Activated CD4-positive, alpha-beta T cell treated with anti-CD3 and anti-CD28 coated beads for 24 hours (primary cell): ENCODE data around the gene INO80D.
"Not testable (repeated sequence)": the region's sequence is repeated elsewhere in the genome, so short reads cannot be mapped to it uniquely, and the experiment has no call there.

ENCODE experiments used
- DNase-seq, 2 donors: peaks; one replicate each; pipeline ENCODE4 v3.0.0-alpha.2; 2020; ENCODE audit warnings: low read depth in 2 of 2

INO80D gene

GRCh38 chr2:206028101-206028500 lies 57.9 kb downstream of the INO80D start:
- no peak for DNase-seq

GRCh38 chr2:206023183-206023582 lies 62.8 kb downstream of the INO80D start:
- DNase-seq = no peak

- DNase-seq = no peak
These were observed 65.8 kb downstream of the INO80D start for GRCh38 chr2:206020171-206020570.

DNA sequence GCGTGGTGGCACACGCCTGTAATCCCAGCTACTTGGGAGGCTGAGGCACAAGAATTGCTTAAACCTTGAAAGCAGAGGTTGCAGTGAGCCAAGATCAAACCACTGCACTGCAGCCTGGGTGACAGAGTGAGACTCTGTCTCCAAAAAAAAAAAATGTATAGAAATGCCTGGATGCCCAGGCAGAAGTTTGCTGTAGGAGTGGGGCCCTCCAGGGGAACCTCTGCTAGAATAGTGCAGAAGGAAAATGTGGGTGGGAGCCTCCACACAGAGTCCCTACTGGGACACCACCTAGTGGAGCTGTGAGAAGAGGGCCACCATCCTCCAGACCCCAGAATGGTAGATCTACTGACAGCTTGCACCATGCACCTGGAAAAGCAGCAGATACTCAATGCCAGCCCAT lies 70.2 kb downstream of the INO80D start:
- not testable (repeated sequence) for DNase-seq

GRCh38 chr2:206011795-206012194 lies 74.2 kb downstream of the INO80D start:
- DNase-seq = no peak

DNA sequence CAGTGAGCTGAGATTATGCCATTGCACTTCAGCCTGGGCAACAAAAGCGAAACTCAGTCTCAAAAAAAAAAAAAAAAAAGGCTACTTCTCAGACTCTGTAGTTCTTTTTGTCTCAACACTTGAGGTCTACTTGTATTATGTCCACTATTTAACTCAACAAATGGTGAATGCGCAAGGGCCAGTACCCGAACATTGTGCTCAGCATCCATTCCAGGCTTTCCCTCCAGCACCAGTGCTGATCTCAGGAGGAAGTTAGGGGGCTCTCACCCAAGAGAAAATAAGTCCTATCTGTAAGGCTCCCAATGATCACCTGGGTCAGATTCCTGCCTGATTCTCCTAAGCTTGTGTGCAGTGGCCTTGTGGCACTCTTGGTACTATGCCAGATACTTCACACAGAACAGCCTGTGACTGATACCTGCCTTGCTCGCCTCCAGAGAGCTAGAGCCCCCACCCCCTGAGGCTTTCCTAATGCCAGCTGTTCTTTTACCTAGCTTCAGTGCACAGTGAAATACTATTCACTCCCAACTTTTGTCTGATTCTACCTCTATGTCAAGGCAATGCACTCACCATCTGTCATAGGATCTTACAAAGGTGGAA lies 74.9 kb downstream of the INO80D start:
- DNase-seq = no peak

DNA sequence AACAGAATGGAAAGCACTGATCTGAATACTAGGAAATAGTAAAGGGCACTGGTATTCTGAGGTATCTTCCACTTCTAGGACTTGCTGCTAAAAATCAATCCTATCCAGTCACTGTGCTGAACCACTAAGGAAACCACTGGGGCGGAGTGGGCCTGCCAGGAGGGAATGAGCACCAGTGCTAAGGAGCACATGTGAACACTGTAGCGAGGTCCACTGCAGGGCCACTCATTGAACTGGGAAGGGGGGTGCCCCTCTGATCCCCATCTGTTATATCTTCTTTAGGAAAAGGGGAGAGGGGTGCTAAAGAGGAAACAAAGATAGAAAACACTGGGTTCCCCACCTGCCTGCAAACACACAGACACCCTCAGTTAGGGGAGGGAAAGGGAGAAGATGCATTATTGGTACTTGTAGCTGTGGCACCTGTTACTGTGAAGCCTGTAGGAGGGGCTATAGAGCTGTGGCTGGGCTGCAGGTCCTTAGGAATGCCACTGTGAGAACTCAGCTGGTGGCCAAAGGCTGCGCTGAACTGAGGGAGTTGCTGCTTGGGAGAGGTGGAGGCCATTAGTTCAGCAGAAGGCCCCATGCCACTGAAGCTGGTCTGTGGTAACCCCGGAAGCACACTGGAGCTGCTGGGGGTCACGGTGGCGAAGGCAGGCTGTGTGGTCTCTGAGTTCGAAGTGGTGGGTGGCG lies 81.8 kb downstream of the INO80D start:
- DNase-seq = no peak

- DNase-seq = no peak
These were observed 83.5 kb downstream of the INO80D start for GRCh38 chr2:206002440-206002839.

- no peak for DNase-seq
These were observed 84.1 kb downstream of the INO80D start for GRCh38 chr2:206001912-206002311.

- DNase-seq = no peak
These were observed 85.2 kb downstream of the INO80D start for GRCh38 chr2:206000776-206001175.

- DNase-seq = no peak
These were observed 87.4 kb downstream of the INO80D start for GRCh38 chr2:205998583-205998982.

GRCh38 chr2:205996161-205996560 lies 89.8 kb downstream of the INO80D start:
- DNase-seq = no peak

DNA sequence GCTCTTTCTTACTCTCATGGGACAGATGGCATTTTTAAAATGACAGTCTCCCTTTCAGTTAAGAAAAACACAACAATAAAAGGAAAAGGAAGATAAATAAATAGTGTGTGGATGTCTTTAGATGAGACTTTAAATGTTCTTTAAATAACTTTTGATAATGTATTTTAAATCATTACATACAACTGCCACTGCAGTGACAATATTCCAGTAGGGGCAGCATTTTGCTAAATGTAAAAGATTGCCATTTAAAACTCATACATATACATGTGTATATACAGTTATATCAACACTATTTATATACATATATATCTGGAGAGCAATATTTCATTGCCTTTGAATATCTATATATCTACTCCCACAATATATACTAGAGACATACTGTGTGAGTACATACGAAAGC lies 90.7 kb downstream of the INO80D start:
- no peak for DNase-seq

- DNase-seq = no peak
These were observed 91.6 kb downstream of the INO80D start for GRCh38 chr2:205994344-205994743.

- DNase-seq = no peak
These were observed 95.9 kb downstream of the INO80D start for GRCh38 chr2:205990104-205990503.

- no peak for DNase-seq
These were observed 96.5 kb downstream of the INO80D start for GRCh38 chr2:205989271-205990071.

DNA sequence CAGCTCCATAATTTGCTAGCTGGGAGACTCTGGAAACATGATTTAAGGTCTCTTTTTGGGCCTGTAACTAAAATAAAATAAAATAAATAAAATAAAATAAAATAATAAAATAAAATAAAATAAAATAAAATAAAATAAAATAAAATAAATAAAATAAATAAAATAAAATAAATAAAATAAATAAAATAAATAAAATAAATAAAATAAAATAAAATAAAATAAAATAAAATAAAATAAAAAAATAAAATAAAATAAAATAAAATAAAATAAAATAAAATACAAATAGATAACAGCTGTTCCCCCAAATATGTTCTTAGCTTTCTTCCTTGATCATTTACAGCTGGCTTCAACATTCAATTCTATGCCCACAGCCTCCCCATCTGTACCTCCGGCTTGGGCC lies 97.3 kb downstream of the INO80D start:
- DNase-seq = not testable (repeated sequence)

DNA sequence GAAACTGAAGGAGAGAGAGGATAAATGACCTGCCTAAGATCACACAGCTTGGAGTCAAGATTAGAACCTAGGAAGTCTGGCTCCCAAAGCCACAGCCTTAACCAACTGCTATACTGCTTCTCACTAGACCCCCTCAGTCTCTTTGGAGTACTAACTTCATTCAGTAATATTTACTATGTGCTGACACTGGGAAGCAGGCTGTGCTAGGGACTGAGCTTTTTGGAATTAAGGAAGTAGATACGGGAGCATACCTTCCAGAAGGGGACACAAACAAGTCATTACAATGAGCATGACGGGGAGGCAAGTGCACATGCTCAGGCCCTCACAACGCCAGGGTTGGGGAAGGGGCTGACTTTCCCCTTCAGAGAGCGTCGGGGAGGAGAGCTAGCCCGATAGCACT lies 97.7 kb downstream of the INO80D start:
- no peak for DNase-seq

DNA sequence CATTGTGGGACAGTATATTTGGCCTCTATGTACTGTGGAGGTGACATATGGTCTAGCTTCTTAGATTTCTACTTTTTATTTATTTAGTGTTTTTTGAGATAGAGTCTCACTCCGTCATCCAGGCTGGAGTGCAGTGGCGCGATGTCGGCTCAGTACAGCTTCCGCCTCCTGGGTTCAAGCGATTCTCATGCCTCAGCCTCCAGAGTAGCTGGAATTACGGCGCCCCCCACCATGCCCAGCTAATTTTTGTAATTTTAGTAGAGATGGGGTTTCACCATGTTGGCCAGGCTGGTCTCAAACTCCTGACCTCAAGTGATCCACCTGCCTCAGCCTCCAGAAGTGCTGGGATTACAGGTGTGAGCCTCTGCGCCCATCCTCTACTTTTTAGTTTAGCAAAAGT lies 99.6 kb downstream of the INO80D start:
- not testable (repeated sequence) for DNase-seq

DNA sequence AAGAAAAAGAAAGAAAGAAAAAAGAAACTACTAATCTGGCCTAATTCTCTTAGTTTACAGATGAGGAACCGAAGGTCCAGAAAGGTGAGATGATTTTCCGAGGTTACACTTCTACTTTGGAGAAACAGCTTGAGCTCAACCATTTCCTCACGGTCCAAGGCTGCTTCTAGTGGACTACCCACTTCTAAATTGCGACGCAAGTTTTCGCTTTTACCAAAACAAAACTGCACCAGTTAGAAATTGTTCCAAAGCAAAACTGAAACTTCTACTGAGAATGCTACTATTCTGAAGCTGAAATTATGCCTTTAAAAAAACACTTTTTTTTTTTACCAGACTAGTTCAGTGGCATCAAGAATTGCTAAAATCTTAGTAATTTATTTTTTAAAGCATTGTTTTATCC lies 101.6 kb downstream of the INO80D start:
- no peak for DNase-seq

GRCh38 chr2:205982776-205983327 lies 103.1 kb downstream of the INO80D start:
- DNase-seq = no peak

DNA sequence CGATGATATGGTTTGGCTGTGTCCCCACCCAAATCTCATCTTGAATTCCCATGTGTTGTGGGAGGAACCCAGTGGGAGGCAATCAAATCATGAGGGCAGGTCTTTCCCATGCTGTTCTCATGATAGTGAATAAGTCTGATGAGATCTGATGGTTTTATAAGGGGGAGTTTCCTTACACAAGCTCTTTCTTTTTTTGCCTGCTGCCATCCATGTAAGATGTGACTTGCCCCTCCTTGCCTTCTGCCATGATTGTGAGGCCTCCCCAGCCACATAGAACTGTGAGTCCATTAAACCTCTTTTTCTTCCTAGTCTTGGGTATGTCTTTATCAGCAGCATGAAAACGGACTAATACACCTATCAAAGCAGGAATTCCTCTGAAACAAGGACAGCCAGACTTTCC lies 107.2 kb downstream of the INO80D start:
- not testable (repeated sequence) for DNase-seq

GRCh38 chr2:205977699-205978098 lies 108.3 kb downstream of the INO80D start:
- DNase-seq = not testable (repeated sequence)
